ENCODE results near the gene XPOT. TPM values are rescaled to one million over a fixed set of nuclear protein-coding genes. Genes with fewer than 3 reads are reported as not detected.

Gene XPOT
- total RNA-seq, 1 experiment from 2014 or later = 122 TPM

- H3K27me3 ChIP-seq (ENCODE audit: insufficient read depth, low read depth) = no peaks in the 10 kb centered on the region
- BruUV-seq (replicated peaks) = no TSS peak
- H3F3A ChIP-seq (ENCODE audit: insufficient read depth, low read depth) = peaks cover 7% of the 10 kb centered on the region; the same call in 1 of the 2 replicates
- peaks cover 30% of the 10 kb centered on the region for H4K20me1 ChIP-seq (ENCODE audit: insufficient read depth)
- no peak for DNase-seq
- H2AFZ ChIP-seq = no peak overlapping the region
- CTCF ChIA-PET = no interaction called here
- no peak overlapping the region for H3K27ac ChIP-seq
- peaks cover 73% of the 10 kb centered on the region for H3K36me3 ChIP-seq (ENCODE audit: low read depth)
- no peak overlapping the region for H3K4me2 ChIP-seq
- no peaks in the 10 kb centered on the region for H3K4me1 ChIP-seq (replicated peaks; ENCODE audit: insufficient read depth)
- no peaks in the 10 kb centered on the region for H3K9me2 ChIP-seq (ENCODE audit: insufficient read depth)
- POLR2A ChIA-PET (ENCODE audit: unreplicated experiment) = no interaction called here
- H3K79me2 ChIP-seq (ENCODE audit: low read depth) = peaks cover 12% of the 10 kb centered on the region
- TF ChIP-seq CTCF (conservative IDR thresholded peaks at IDR 0.05) (no peak), EZH2 (IDR thresholded peaks at IDR 0.05; ENCODE audit: low read depth) (no peak)
- no peak overlapping the region for H3K4me3 ChIP-seq
- intact Hi-C loops (cut with micrococcal nuclease; ENCODE audit: unreplicated experiment) = no loop called here
- no peaks in the 10 kb centered on the region for H3K9me3 ChIP-seq (ENCODE audit: insufficient read depth, low read depth)
Observed at GRCh38 chr12:64475518-64475917, 71.3 kb downstream of the XPOT start.

- ChIA-PET CTCF (no interaction called here), POLR2A (ENCODE audit: unreplicated experiment) (no interaction called here)
- Histone ChIP-seq H3K36me3 (ENCODE audit: low read depth) (peaks cover 66% of the 10 kb centered on the region), H3K27me3 (ENCODE audit: insufficient read depth, low read depth) (no peaks in the 10 kb centered on the region), H3K79me2 (ENCODE audit: low read depth) (peaks cover 12% of the 10 kb centered on the region), H4K20me1 (ENCODE audit: insufficient read depth) (peaks cover 30% of the 10 kb centered on the region), H3K4me3 (no peak overlapping the region), H3F3A (ENCODE audit: insufficient read depth, low read depth) (peaks cover 10% of the 10 kb centered on the region; the same call in 1 of the 2 replicates), H3K4me2 (no peak overlapping the region), H2AFZ (no peak overlapping the region), H3K9me2 (ENCODE audit: insufficient read depth) (no peaks in the 10 kb centered on the region), H3K27ac (no peak overlapping the region), H3K9me3 (ENCODE audit: insufficient read depth, low read depth) (no peaks in the 10 kb centered on the region), H3K4me1 (replicated peaks; ENCODE audit: insufficient read depth) (no peaks in the 10 kb centered on the region)
- intact Hi-C loops (cut with micrococcal nuclease; ENCODE audit: unreplicated experiment) = no loop called here
- no TSS peak for BruUV-seq (replicated peaks)
- TF ChIP-seq EZH2 (IDR thresholded peaks at IDR 0.05; ENCODE audit: low read depth) = no peak
- TF ChIP-seq CTCF (conservative IDR thresholded peaks at IDR 0.05) = no peak
- DNase-seq = no peak
Observed at GRCh38 chr12:64476844-64477243, 72.7 kb downstream of the XPOT start.

GRCh38 chr12:64478661-64479060 is 74.5 kb downstream of the XPOT start:
- no peaks in the 10 kb centered on the region for H3K4me1 ChIP-seq (replicated peaks; ENCODE audit: insufficient read depth)
- no peaks in the 10 kb centered on the region for H3K9me2 ChIP-seq (ENCODE audit: insufficient read depth)
- intact Hi-C loops (cut with micrococcal nuclease; ENCODE audit: unreplicated experiment) = no loop called here
- H3K27ac ChIP-seq = no peak overlapping the region
- peaks cover 63% of the 10 kb centered on the region for H3K36me3 ChIP-seq (ENCODE audit: low read depth)
- peaks cover 12% of the 10 kb centered on the region for H3K79me2 ChIP-seq (ENCODE audit: low read depth)
- no peaks in the 10 kb centered on the region for H3K9me3 ChIP-seq (ENCODE audit: insufficient read depth, low read depth)
- H4K20me1 ChIP-seq (ENCODE audit: insufficient read depth) = peaks cover 32% of the 10 kb centered on the region
- ChIA-PET CTCF (no interaction called here), POLR2A (ENCODE audit: unreplicated experiment) (no interaction called here)
- H2AFZ ChIP-seq = no peak overlapping the region
- no TSS peak for BruUV-seq (replicated peaks)
- H3K27me3 ChIP-seq (ENCODE audit: insufficient read depth, low read depth) = no peaks in the 10 kb centered on the region
- peaks cover 10% of the 10 kb centered on the region; the same call in 1 of the 2 replicates for H3F3A ChIP-seq (ENCODE audit: insufficient read depth, low read depth)
- TF ChIP-seq EZH2 (IDR thresholded peaks at IDR 0.05; ENCODE audit: low read depth) (no peak), CTCF (conservative IDR thresholded peaks at IDR 0.05) (no peak)
- DNase-seq = no peak
- H3K4me3 ChIP-seq = no peak overlapping the region
- H3K4me2 ChIP-seq = no peak overlapping the region

Measured in PC-9 (cell line).